ENCODE results near the gene SLC5A6. TPM values are rescaled to one million over a fixed set of nuclear protein-coding genes. Genes with fewer than 3 reads are reported as not detected.

Gene SLC5A6
- total RNA-seq, 1 experiment from 2014 or later = 15.9 TPM

GRCh38 chr2:27241761-27242613 is 29.9 kb upstream of the SLC5A6 start:
- in situ Hi-C loops (cut with HindIII; ENCODE audit: low pct_unique_long_range_greater_than_20kb, low sequenced_read_pairs) = no loop called here
- no peak for DNase-seq (ENCODE audit: low read depth)

GRCh38 chr2:27240406-27240805 is 28.3 kb upstream of the SLC5A6 start:
- no peak for DNase-seq (ENCODE audit: low read depth)
- in situ Hi-C loops (cut with HindIII; ENCODE audit: low pct_unique_long_range_greater_than_20kb, low sequenced_read_pairs) = no loop called here

- in situ Hi-C loops (cut with HindIII; ENCODE audit: low pct_unique_long_range_greater_than_20kb, low sequenced_read_pairs) = no loop called here
- no peak for DNase-seq (ENCODE audit: low read depth)
Observed at GRCh38 chr2:27238976-27239375, 26.9 kb upstream of the SLC5A6 start.

GRCh38 chr2:27237341-27237945 is 25.4 kb upstream of the SLC5A6 start:
- DNase-seq (ENCODE audit: low read depth) = no peak
- in situ Hi-C loops (cut with HindIII; ENCODE audit: low pct_unique_long_range_greater_than_20kb, low sequenced_read_pairs) = no loop called here

- in situ Hi-C loops (cut with HindIII; ENCODE audit: low pct_unique_long_range_greater_than_20kb, low sequenced_read_pairs) = no loop called here
Observed at GRCh38 chr2:27236626-27237025, 24.6 kb upstream of the SLC5A6 start.

GRCh38 chr2:27236136-27236535 is 24.1 kb upstream of the SLC5A6 start:
- in situ Hi-C loops (cut with HindIII; ENCODE audit: low pct_unique_long_range_greater_than_20kb, low sequenced_read_pairs) = no loop called here
- DNase-seq (ENCODE audit: low read depth) = no peak

More at GRCh38 chr2:27236626-27237025, 24.6 kb upstream of the SLC5A6 start:
- no peak for DNase-seq (ENCODE audit: low read depth)

GRCh38 chr2:27233341-27233740 is 21.3 kb upstream of the SLC5A6 start:
- DNase-seq (ENCODE audit: low read depth) = no peak
- in situ Hi-C loops (cut with HindIII; ENCODE audit: low pct_unique_long_range_greater_than_20kb, low sequenced_read_pairs) = no loop called here

GRCh38 chr2:27231921-27232320 is 19.9 kb upstream of the SLC5A6 start:
- no peak for DNase-seq (ENCODE audit: low read depth)
- in situ Hi-C loops (cut with HindIII; ENCODE audit: low pct_unique_long_range_greater_than_20kb, low sequenced_read_pairs) = no loop called here

- in situ Hi-C loops (cut with HindIII; ENCODE audit: low pct_unique_long_range_greater_than_20kb, low sequenced_read_pairs) = no loop called here
Observed at GRCh38 chr2:27227501-27227900, 15.4 kb upstream of the SLC5A6 start.

GRCh38 chr2:27225526-27225925 is 13.5 kb upstream of the SLC5A6 start:
- in situ Hi-C loops (cut with HindIII; ENCODE audit: low pct_unique_long_range_greater_than_20kb, low sequenced_read_pairs) = no loop called here
- DNase-seq (ENCODE audit: low read depth) = no peak

More at GRCh38 chr2:27227501-27227900, 15.4 kb upstream of the SLC5A6 start:
- no peak for DNase-seq (ENCODE audit: low read depth)

GRCh38 chr2:27223416-27223815 is 11.3 kb upstream of the SLC5A6 start:
- in situ Hi-C loops (cut with HindIII; ENCODE audit: low pct_unique_long_range_greater_than_20kb, low sequenced_read_pairs) = no loop called here
- DNase-seq (ENCODE audit: low read depth) = no peak

GRCh38 chr2:27222407-27222806 is 10.3 kb upstream of the SLC5A6 start:
- in situ Hi-C loops (cut with HindIII; ENCODE audit: low pct_unique_long_range_greater_than_20kb, low sequenced_read_pairs) = no loop called here
- DNase-seq (ENCODE audit: low read depth) = no peak

- in situ Hi-C loops (cut with HindIII; ENCODE audit: low pct_unique_long_range_greater_than_20kb, low sequenced_read_pairs) = no loop called here
- DNase-seq (ENCODE audit: low read depth) = no peak
Observed at GRCh38 chr2:27221166-27221565, 9.1 kb upstream of the SLC5A6 start.

GRCh38 chr2:27220091-27220490 is 8.0 kb upstream of the SLC5A6 start:
- in situ Hi-C loops (cut with HindIII; ENCODE audit: low pct_unique_long_range_greater_than_20kb, low sequenced_read_pairs) = no loop called here
- DNase-seq (ENCODE audit: low read depth) = no peak

GRCh38 chr2:27219091-27219490 is 7.0 kb upstream of the SLC5A6 start:
- DNase-seq (ENCODE audit: low read depth) = no peak
- in situ Hi-C loops (cut with HindIII; ENCODE audit: low pct_unique_long_range_greater_than_20kb, low sequenced_read_pairs) = no loop called here

- in situ Hi-C loops (cut with HindIII; ENCODE audit: low pct_unique_long_range_greater_than_20kb, low sequenced_read_pairs) = no loop called here
Observed at GRCh38 chr2:27218614-27219013, 6.5 kb upstream of the SLC5A6 start.

GRCh38 chr2:27217173-27218121 is 5.4 kb upstream of the SLC5A6 start, which contains the start of gene CAD:
TSS of gene CAD (plus strand) at chr2:27217369. CDS start at chr2:27217552, 183 bp downstream.
- in situ Hi-C loops (cut with HindIII; ENCODE audit: low pct_unique_long_range_greater_than_20kb, low sequenced_read_pairs) = no loop called here
- peak; percentile 80 for DNase-seq (ENCODE audit: low read depth)

More at GRCh38 chr2:27218614-27219013, 6.5 kb upstream of the SLC5A6 start:
- DNase-seq (ENCODE audit: low read depth) = no peak

- DNase-seq (ENCODE audit: low read depth) = no peak
- in situ Hi-C loops (cut with HindIII; ENCODE audit: low pct_unique_long_range_greater_than_20kb, low sequenced_read_pairs) = no loop called here
Observed at GRCh38 chr2:27216416-27217137, 4.5 kb upstream of the SLC5A6 start.
